ENCODE measurements around the gene CYGB.
A peak's percentile ranks its signal among the peaks of the same experiment; 100 is the strongest.
"Not testable (repeated sequence)": the region's sequence is repeated elsewhere in the genome, so short reads cannot be mapped to it uniquely, and the experiment has no call there.

Gene CYGB

DNA sequence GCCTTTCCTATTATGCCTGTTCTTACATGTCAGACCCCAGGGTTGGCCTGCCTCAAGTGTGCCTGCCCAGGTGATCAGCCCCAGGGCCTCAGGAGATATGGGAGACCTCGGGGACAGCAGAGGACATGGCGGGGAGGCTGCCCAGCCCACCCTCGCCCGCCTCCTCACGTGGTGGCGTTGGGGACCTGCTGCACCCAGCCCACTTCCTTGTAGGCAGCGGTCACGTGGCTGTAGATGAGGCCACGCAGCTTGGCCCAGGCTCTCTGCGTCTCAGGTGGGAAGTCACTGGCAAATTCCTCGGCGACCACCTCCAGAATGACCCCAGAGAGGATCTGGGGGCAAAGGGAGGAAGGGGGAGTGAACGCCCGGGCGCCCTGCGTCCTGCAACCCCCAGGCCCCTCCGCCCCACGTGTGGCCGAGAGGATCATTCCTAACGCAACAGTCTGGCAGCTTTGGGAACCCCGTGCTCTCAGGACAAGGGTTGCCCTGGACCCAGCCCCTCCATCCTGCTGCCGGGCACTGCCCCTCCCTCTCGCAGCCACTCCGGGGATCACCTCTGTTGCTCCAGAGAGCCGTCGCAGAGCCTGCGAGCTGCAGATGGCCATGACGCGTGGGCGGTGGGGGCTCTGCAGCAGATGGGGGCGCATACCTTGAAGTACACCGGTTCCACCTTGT is 6.6 kb downstream of the CYGB start:
- DNase-seq (ENCODE audit: extremely low read depth, low read depth) = no peak
- H3K4me3 ChIP-seq (replicated peaks; ENCODE audit: low read depth, low read length) = no peak overlapping the region
- TF ChIP-seq, protein P1, sequence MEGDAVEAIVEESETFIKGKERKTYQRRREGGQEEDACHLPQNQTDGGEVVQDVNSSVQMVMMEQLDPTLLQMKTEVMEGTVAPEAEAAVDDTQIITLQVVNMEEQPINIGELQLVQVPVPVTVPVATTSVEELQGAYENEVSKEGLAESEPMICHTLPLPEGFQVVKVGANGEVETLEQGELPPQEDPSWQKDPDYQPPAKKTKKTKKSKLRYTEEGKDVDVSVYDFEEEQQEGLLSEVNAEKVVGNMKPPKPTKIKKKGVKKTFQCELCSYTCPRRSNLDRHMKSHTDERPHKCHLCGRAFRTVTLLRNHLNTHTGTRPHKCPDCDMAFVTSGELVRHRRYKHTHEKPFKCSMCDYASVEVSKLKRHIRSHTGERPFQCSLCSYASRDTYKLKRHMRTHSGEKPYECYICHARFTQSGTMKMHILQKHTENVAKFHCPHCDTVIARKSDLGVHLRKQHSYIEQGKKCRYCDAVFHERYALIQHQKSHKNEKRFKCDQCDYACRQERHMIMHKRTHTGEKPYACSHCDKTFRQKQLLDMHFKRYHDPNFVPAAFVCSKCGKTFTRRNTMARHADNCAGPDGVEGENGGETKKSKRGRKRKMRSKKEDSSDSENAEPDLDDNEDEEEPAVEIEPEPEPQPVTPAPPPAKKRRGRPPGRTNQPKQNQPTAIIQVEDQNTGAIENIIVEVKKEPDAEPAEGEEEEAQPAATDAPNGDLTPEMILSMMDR (IDR thresholded peaks at IDR 0.05; ENCODE audit: low read depth, low read length, missing control alignments) = no peak

DNA sequence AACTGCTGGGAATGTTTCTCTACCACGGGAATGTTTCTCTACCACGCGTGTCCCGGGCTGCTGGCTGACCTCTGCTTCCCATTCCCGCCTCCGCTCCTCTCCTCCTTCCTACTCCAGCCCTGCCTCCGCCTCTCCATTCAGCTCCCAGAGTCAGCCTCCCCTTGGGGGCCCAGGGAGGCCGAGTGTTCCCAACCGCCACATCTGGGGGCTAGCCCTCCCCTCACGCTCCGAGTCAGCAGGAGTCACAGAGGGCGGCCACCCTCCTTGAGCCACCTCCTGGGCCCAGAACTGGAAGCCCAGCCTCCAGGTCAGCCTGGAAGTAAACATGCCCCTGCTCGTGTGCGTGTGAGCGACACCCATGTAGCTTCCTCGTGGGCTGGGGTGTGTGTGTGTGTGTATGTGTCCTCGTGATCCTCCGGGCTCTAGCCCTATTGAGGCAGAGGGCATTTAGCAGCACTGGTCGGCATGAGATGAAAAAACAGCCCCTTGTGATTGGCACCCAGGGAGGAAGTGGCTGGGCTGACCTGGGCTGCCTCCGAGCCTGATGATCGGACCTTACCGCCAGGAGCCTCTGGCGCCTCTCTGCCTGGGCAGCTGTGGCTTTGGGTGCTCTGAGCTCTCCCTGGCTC is 7.3 kb downstream of the CYGB start:
- TF ChIP-seq, protein P1 (IDR thresholded peaks at IDR 0.05; ENCODE audit: low read depth, low read length, missing control alignments) = no peak
- DNase-seq (ENCODE audit: extremely low read depth, low read depth) = no peak
- H3K4me3 ChIP-seq (replicated peaks; ENCODE audit: low read depth, low read length) = no peak overlapping the region

DNA sequence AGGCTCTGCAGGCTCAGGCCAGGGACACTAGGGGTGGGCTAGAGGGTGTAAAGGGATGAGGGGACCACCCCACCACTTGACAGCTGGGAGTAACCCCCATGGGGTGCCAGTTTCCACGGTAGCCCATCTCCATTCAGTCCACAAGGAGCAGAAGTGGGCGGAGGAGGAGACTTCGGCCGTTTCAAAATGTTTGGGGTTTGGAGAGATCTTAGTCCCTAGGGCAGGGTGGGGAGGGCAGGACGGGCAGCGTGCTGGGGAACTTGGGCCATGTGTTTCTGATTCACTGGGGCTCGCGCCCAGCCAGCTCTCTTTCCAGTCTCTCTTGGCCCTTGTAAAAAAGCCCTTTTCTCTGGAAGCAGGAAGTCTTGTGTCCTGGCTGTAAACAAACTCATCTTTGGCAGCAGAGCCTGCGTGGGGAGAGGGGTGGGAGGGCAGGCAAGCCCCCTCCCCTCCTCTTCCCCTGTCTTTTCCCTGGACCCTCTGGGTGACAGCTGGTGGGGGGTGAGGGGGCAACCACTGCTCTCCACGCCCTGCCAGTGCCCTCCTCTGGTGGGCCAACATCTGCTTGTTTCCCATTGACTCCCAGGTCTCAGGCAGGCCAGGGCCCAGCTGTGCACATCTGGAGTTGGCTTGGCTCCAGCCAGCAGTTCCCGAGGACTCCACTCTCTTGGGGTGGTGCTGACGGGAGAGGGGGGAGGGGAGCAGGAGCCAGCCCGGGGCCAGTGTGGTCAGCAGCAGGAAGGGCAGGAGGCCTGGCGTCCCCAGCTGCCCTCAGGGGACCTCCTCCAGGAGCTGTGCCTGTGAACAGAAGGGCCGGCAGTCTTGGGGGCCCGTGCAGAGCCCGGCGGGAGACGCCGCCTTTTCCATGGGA is 8.1 kb downstream of the CYGB start:
- 0 out of 2 replicates have a peak overlapping the region, but pooled peaks have one; percentile 1 for H3K4me3 ChIP-seq (replicated peaks; ENCODE audit: low read depth, low read length)
- DNase-seq (ENCODE audit: extremely low read depth, low read depth) = peak; percentile 88

DNA sequence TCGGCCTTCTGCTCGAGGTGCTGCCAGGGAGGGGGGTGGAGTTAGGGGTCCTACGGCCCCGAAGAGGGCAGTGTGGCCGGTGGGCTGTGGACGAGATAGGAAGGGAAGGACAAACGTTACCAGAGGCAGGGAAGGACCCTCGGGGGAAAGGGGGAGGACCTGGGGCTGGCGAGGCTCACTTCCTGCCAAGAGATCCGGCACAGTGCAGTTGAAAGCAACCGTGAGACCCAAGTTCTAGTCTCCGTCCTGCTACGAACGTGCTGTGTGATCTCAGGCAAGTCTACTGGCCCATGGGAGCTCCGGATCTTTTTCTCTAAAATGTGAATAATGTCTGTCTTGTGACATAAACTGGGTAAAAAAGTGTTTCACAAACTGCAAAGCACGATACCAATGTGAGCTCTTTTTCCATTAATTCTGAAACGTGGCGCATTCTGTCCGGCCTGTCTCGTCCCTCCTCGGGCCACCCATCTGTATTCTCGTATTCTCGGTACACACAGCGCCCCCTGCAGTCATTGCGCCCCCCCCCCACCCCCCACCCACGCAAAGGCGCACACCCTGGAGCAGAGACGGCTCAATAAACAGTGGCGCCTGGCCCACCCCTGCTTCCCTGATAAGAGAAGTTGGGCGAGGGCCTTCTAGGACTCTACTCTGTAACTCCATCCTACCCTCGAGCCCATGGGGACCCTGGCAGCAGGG is 8.8 kb downstream of the CYGB start:
- no peak for DNase-seq (ENCODE audit: extremely low read depth, low read depth)
- no peak overlapping the region for H3K4me3 ChIP-seq (replicated peaks; ENCODE audit: low read depth, low read length)
- TF ChIP-seq, protein P1 (IDR thresholded peaks at IDR 0.05; ENCODE audit: low read depth, low read length, missing control alignments) = peak; percentile 37

More for the DNA sequence above, 8.1 kb downstream of the CYGB start:
- TF ChIP-seq, protein P1 (IDR thresholded peaks at IDR 0.05; ENCODE audit: low read depth, low read length, missing control alignments) = no peak

DNA sequence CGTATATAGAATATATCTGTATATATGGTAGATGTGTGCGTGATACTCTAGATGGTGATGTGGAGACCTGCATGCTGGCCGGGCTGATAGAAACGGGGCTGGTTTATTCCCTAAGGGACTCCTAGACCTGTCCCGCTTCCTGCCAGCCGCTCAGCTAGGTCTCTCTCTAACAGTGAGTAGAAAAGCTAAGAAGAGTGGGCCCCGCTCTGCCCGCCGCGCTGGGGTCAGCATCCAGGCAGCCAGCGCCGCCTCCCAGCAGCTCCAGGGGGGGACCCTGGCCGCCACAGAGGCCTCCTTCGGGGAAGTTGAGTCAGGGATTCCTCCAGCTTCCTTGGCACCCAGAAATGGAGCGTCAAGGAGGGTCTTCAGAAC is 9.4 kb downstream of the CYGB start:
- DNase-seq (ENCODE audit: extremely low read depth, low read depth) = no peak
- no peak overlapping the region for H3K4me3 ChIP-seq (replicated peaks; ENCODE audit: low read depth, low read length)
- TF ChIP-seq, protein P1 (IDR thresholded peaks at IDR 0.05; ENCODE audit: low read depth, low read length, missing control alignments) = no peak

DNA sequence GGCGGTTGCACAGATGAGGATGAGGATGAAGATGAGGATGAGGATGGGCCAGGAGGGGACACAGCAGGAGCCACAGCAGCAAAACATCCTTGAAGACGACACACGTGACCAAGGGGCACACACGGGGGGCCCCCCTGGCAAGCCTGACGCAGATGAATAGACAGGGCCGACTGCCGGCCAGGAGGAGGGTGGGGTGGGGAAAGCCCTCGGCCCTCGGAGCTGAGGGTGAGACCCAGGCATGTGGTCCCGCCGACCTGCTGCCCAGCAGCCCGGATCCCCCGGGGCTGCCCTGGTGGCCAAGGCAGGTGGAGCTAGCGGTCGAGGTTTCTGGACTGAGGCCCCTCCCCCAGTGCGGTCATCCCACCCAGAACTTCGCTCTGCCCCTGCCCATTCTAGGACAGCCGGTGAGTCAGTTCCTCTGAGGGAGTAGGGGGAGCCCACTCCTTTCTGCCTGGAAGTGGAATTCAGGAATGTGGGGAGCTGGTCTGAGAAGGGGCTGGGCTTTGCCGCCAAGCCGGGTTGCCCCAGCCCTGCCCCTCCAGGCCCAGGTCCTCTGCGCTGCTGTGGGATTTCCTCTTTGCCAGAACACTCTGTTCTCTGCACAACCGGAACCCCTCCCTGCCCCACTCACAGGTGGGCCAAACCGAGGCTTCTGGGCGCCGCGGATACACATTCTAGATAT is 9.9 kb downstream of the CYGB start:
- no peak for DNase-seq (ENCODE audit: extremely low read depth, low read depth)
- H3K4me3 ChIP-seq (replicated peaks; ENCODE audit: low read depth, low read length) = no peak overlapping the region
- TF ChIP-seq, protein P1 (IDR thresholded peaks at IDR 0.05; ENCODE audit: low read depth, low read length, missing control alignments) = peak; percentile 2

DNA sequence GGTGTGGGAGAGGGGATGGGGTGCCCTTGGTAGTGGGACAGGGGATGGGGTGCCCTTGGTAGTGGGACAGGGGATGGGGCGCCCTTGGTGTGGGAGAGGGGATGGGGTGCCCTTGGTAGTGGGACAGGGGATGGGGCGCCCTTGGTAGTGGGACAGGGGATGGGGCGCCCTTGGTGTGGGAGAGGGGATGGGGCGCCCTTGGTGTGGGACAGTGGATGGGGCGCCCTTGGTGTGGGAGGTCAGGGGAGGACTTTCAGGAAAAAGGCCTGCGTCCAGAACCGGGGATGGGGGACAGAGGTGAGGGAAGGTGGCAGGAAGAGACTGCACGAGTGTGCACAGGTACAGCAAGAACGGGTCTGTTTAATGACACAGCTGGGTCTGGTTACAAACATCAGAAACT is 10.5 kb downstream of the CYGB start:
- DNase-seq (ENCODE audit: extremely low read depth, low read depth); H3K4me3 ChIP-seq (replicated peaks; ENCODE audit: low read depth, low read length): not testable (repeated sequence)

DNA sequence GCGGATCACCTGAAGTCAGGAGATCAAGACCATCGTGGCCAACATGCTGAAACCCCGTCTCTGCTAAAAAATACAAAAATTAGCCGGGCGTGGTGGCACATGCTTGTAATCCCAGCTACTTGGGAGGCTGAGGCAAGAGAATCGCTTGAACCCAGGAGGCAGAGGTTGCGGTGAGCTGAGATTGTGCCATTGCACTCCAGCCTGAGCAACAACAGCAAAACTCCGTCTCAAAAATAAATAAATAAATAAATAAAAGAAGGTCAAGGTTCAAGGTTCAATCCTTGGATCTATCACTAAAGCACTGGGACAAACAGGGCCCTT is 12.0 kb downstream of the CYGB start:
- not testable (repeated sequence) for DNase-seq (ENCODE audit: extremely low read depth, low read depth); H3K4me3 ChIP-seq (replicated peaks; ENCODE audit: low read depth, low read length)

Measured in HFF-Myc (cell line).